Smooth muscle cell (in vitro differentiated cells): ENCODE data around the gene PAXIP1. TPM values are rescaled to one million over a fixed set of nuclear protein-coding genes. Genes with fewer than 3 reads are reported as not detected.

Experiments used
- DNase-seq: peaks from one replicate; lab custom pipeline; 2025; ENCODE audit not compliant: unreplicated experiment; lab: John Stamatoyannopoulos, UW
- H2AFZ ChIP-seq: fragments of 200-600 bp; sonication (generic); 2 replicates; pipeline ENCODE4 v1.6.0; 2016; ENCODE audit warnings: antibody characterized with exemption, low read depth, mild to moderate bottlenecking
- H3F3A ChIP-seq: fragments of 200-600 bp; sonication (generic); 2 replicates; pipeline ENCODE4 v1.6.0; 2017; ENCODE audit warnings: antibody characterized with exemption, low read depth
- H3K27ac ChIP-seq: fragments of 200-600 bp; sonication (generic); 2 replicates; pipeline ENCODE4 v1.5.1; 2016; ENCODE audit warnings: low read depth, mild to moderate bottlenecking
- H3K27me3 ChIP-seq: fragments of 200-600 bp; sonication (generic); 2 replicates; pipeline ENCODE4 v1.6.1; 2016; ENCODE audit warnings: low read depth, mild to moderate bottlenecking
- H3K36me3 ChIP-seq: fragments of 200-600 bp; sonication (generic); 2 replicates; pipeline ENCODE4 v1.5.1; 2016; ENCODE audit warnings: low read depth
- H3K4me1 ChIP-seq: fragments of 200-600 bp; sonication (generic); 2 replicates; pipeline ENCODE4 v1.5.1; 2016; ENCODE audit warnings: low read depth
- H3K4me2 ChIP-seq: fragments of 200-600 bp; sonication (generic); 2 replicates; pipeline ENCODE4 v1.6.0; 2016; ENCODE audit warnings: mild to moderate bottlenecking
- H3K4me3 ChIP-seq: fragments of 200-600 bp; sonication (generic); 2 replicates; pipeline ENCODE4 v1.5.1; 2016; ENCODE audit warnings: mild to moderate bottlenecking
- H3K79me2 ChIP-seq: fragments of 200-600 bp; sonication (generic); 2 replicates; pipeline ENCODE4 v1.6.0; 2016; ENCODE audit warnings: low read depth, mild to moderate bottlenecking
- H3K9ac ChIP-seq: fragments of 200-600 bp; sonication (generic); 2 replicates; pipeline ENCODE4 v1.6.0; 2016; ENCODE audit warnings: low read depth
- H3K9me3 ChIP-seq: fragments of 200-600 bp; sonication (generic); replicated peaks from 2 replicates; pipeline ENCODE4 v1.5.1; 2016; ENCODE audit warnings: low read depth
- H4K20me1 ChIP-seq: fragments of 200-600 bp; sonication (generic); 2 replicates; pipeline ENCODE4 v1.6.0; 2016; ENCODE audit warnings: low read depth
- CTCF ChIP-seq: fragments of 200-600 bp; sonication (generic); IDR thresholded peaks from 2 replicates; pipeline ENCODE4 v1.5.1; 2017; ENCODE audit warnings: borderline replicate concordance, mild to moderate bottlenecking, antibody characterized with exemption; ENCODE audit not compliant: insufficient read depth, poor library complexity, severe bottlenecking
- WGBS: methylation state at CpG from one replicate; pipeline ENCODE4 v1.1.7; 2016; ENCODE audit warnings: low lambda C conversion rate; 5-methylcytosine and 5-hydroxymethylcytosine counted together
- polyA plus RNA-seq: library from polyadenylated mRNA; unstranded; fragments of >200 nt; fragmentation: Nextera tagmentation; extraction: Ambion mirVana; gene quantifications from 2 replicates; pipeline ENCODE4 v1.2.1, GENCODE V29; 2016
- total RNA-seq: library from RNA; depleted of rRNA; stranded (reverse); fragments of >200 nt; gene quantifications from 2 replicates; pipeline ENCODE4 v1.2.3, GENCODE V29; 2014

The PAXIP1 gene
- total and polyA plus RNA-seq, 2 experiments from 2014 or later: 1.8 to 7.1 TPM

DNA sequence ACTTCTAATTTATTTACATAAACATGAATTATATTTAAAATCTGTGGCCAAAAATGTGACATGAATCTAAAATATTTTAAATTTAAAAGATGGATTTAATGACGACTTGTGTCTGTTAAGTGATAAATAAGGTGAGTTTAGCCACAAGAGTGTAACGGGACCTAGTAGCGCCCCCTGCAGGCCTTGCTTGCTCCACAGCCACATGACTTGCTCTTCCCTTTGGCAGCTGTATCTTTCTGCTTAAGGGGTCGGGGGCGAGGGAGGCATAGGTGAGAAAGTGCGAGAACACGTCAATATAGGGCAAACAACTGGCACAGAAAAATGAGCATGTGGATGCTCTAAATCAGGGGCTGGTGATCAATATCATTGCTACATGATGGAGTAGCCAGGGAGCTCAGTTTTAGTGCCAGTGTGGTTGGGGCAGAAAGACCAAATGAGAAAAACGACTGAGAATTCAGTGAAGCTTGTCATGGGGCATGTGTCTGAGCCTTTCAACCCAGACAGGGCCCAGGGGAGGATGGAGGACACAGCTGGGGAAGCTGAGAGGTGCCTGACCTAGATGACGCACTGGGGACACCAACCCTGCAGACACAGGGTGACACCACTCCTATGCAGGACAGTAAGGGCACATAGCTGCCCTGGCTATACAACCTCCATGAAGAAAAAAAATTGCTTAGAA, 49.8 kb downstream of the PAXIP1 start:
- no peak for DNase-seq
- Histone ChIP-seq H3K9me3 (no peaks in the 10 kb centered on the region), H3K4me3 (no peak overlapping the region), H3K4me2 (no peak overlapping the region), H3K9ac (no peak overlapping the region), H3K36me3 (peaks cover 8% of the 10 kb centered on the region), H3K79me2 (no peaks in the 10 kb centered on the region), H3F3A (no peaks in the 10 kb centered on the region), H3K27me3 (no peaks in the 10 kb centered on the region), H3K27ac (no peak overlapping the region), H3K4me1 (no peaks in the 10 kb centered on the region), H4K20me1 (no peaks in the 10 kb centered on the region), H2AFZ (no peak overlapping the region)
- WGBS: 71% methylated on average over 9 of the region's 9 CpGs
- TF ChIP-seq CTCF: peak; percentile 64

GRCh38 chr7:154950960-154951359, 52.0 kb downstream of the PAXIP1 start:
- H3K36me3 ChIP-seq: peaks cover 13% of the 10 kb centered on the region
- H3K4me3 ChIP-seq: no peak overlapping the region
- H4K20me1 ChIP-seq: no peaks in the 10 kb centered on the region
- no peak overlapping the region for H3K27ac ChIP-seq
- H3K79me2 ChIP-seq: no peaks in the 10 kb centered on the region
- no peaks in the 10 kb centered on the region for H3F3A ChIP-seq
- no peaks in the 10 kb centered on the region for H3K9me3 ChIP-seq
- no peak overlapping the region for H3K9ac ChIP-seq
- DNase-seq: no peak
- 100% methylated on average over 2 of the region's 2 CpGs for WGBS
- no peak overlapping the region for H3K4me2 ChIP-seq
- H3K4me1 ChIP-seq: no peaks in the 10 kb centered on the region
- no peaks in the 10 kb centered on the region for H3K27me3 ChIP-seq
- H2AFZ ChIP-seq: no peak overlapping the region
- TF ChIP-seq CTCF: no peak

DNA sequence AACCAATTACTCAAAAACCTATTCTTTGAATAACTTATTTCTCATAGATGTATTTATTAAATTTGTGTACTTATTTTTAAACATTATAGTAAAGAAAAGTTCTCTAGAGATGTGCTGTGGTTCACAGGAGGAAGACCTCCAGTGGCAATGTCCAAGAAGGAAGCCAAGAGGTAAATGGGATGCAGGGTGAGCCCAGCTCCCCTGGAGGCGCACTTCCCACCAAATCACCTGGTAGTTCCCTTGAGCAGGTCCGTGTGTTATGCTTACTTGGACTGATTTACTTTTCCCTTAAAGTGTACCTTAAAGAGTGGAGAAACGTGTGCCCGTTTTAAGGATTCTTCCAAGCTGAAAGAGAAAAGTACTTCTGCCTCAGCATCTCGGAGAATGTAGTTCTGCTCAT, 55.3 kb downstream of the PAXIP1 start:
- H2AFZ ChIP-seq: no peak overlapping the region
- no peak overlapping the region for H3K4me3 ChIP-seq
- H3K79me2 ChIP-seq: no peaks in the 10 kb centered on the region
- DNase-seq: no peak
- TF ChIP-seq CTCF: no peak
- no peaks in the 10 kb centered on the region for H4K20me1 ChIP-seq
- no peaks in the 10 kb centered on the region for H3F3A ChIP-seq
- no peak overlapping the region for H3K4me2 ChIP-seq
- H3K27me3 ChIP-seq: no peaks in the 10 kb centered on the region
- no peaks in the 10 kb centered on the region for H3K4me1 ChIP-seq
- H3K9me3 ChIP-seq: no peaks in the 10 kb centered on the region
- WGBS: 93% methylated on average over 5 of the region's 5 CpGs
- no peak overlapping the region for H3K9ac ChIP-seq
- H3K27ac ChIP-seq: no peak overlapping the region
- peaks cover 22% of the 10 kb centered on the region for H3K36me3 ChIP-seq

GRCh38 chr7:154946166-154946565, 56.8 kb downstream of the PAXIP1 start:
- Histone ChIP-seq H2AFZ (no peak overlapping the region), H4K20me1 (no peaks in the 10 kb centered on the region), H3F3A (no peaks in the 10 kb centered on the region), H3K27me3 (no peaks in the 10 kb centered on the region), H3K79me2 (no peaks in the 10 kb centered on the region), H3K27ac (no peak overlapping the region), H3K4me3 (no peak overlapping the region), H3K9me3 (no peaks in the 10 kb centered on the region), H3K9ac (no peak overlapping the region), H3K36me3 (peaks cover 14% of the 10 kb centered on the region), H3K4me1 (no peaks in the 10 kb centered on the region), H3K4me2 (no peak overlapping the region)
- TF ChIP-seq CTCF: no peak
- no peak for DNase-seq
- WGBS: 98% methylated on average over 7 of the region's 7 CpGs
